ENCODE measurements around the gene HSPA1L. TPM values are rescaled to one million over a fixed set of nuclear protein-coding genes. Genes with fewer than 3 reads are reported as not detected.

The HSPA1L gene
- total RNA-seq, 2 donors from 2014 or later: 0.33 to 1.0 TPM

DNA sequence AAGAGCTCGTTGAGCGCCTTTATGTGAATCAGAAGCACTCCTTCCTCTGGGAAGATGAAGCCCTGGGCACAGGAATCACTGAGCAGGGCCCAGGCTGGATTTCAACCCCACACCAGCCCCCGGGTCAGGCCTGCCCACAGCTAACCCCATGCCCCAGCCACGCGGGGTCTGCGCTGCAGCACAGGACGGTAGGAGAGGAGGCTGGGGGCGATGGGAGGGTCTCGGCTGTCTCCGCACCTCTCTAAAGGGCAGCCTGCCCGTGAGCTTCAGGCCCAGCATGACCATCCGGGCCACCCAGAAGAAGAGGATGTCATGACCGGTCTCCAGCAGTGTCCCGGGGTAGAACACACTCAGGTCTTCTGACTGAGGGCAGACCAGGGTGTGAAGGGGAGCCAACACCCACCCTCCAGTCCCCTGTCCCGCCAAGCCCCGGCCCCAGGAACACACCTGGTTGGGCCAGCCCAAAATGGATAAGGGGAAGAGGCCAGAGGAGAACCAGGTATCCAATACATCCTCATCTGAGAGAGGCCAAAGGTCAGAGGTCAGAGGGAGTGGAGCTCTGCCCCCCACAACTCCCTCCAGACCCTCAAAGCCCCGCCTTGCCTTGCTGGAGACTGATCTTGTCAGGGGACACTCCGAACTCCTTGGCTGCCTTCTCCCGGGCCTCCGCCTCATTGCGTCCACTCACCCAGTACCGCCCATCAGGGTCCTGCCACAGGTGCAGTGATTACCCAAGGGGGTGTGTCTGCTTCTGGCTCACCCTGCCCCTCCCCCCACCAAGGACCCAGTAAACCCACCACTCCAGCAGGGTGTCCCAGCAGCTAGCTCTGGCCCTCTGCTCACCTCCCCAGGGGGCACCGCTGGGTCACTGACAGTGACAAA, 33.6 kb downstream of the HSPA1L start:
- peaks cover 4 to 40% of the 10 kb centered on the region in 2 donors for H3K36me3 ChIP-seq (replicated peaks in 1 of 2; ENCODE audit: insufficient read depth in 1 of 2, low read depth in 2 of 2)
- no peak for ATAC-seq

DNA sequence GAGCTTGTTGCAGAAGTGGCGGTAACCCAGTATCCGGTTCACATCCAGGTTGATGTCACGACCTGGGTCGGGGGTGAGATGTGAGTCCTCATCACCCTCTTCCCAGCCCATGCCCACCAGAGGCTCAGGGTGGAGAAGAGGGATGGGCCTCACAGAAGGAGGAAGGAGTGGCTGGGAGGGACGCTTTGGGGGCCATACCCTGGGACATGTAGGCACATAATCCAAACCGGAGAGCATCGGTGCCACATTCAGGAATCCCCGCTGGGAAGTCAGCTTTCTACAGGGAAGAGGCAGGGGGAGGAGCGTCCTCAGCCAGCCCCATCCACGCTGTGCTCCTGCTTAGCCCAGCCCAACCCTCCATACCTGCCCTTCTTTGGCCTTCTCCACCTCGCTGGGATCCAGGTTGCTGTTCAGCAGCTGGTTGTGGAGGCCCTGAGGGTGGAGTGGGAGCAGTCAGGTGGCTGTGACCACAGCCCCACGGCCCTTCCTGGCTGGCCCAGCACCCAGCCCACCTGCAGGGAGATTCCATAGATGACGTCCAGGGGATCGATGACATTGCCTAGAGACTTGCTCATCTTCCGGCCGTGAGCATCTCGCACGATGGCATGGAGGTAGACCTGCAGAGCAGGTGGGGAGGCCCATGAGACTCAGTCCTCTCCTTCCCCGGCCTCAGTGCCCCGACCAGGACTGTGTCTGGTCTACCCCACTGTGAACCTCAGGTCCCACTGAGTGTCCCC, 34.4 kb downstream of the HSPA1L start:
- no peaks in the 10 kb centered on the region for H3K27me3 ChIP-seq

More for the DNA sequence above, 33.6 kb downstream of the HSPA1L start:
- intact Hi-C loops (cut with DNase I): no loop called here
- 84 to 92% methylated on average over 5 to 17 of the region's 23 CpGs for WGBS, 2 donors
- Histone ChIP-seq H3K4me3 (no peak overlapping the region), H3K4me1 (peaks cover 12% of the 10 kb centered on the region), H3K27ac (no peak overlapping the region), H3K27me3 (no peaks in the 10 kb centered on the region), H3K9me3 (no peaks in the 10 kb centered on the region)
- no peak for TF ChIP-seq POLR2A (IDR thresholded peaks at IDR 0.05)
- TF ChIP-seq, protein P1, sequence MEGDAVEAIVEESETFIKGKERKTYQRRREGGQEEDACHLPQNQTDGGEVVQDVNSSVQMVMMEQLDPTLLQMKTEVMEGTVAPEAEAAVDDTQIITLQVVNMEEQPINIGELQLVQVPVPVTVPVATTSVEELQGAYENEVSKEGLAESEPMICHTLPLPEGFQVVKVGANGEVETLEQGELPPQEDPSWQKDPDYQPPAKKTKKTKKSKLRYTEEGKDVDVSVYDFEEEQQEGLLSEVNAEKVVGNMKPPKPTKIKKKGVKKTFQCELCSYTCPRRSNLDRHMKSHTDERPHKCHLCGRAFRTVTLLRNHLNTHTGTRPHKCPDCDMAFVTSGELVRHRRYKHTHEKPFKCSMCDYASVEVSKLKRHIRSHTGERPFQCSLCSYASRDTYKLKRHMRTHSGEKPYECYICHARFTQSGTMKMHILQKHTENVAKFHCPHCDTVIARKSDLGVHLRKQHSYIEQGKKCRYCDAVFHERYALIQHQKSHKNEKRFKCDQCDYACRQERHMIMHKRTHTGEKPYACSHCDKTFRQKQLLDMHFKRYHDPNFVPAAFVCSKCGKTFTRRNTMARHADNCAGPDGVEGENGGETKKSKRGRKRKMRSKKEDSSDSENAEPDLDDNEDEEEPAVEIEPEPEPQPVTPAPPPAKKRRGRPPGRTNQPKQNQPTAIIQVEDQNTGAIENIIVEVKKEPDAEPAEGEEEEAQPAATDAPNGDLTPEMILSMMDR (IDR thresholded peaks at IDR 0.05): no peak
- DNase-seq: no peak

DNA sequence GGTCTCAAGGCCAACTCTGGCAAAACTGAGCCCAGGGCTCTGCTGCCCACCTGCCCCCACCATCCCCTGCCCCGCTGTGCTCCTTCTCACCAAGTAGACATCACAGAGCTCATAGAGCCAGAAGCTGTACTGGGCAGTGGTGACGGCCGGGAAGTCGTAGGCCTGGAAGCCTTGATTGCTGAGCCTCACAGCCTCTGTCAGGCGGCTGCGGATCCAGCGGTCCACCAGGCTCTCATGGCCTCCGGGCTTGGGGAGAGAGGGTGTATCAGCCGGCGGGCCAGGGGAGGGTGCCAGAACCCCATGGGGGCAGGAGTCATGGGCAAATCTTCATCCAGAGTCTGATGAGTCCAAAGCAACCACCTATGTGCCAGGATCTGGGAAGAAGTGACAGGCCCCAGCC, 35.2 kb downstream of the HSPA1L start:
- no peak for ATAC-seq
- peaks cover 23% of the 10 kb centered on the region for H3K4me1 ChIP-seq
- no peaks in the 10 kb centered on the region for H3K9me3 ChIP-seq
- no peaks in the 10 kb centered on the region for H3K27me3 ChIP-seq
- 88 to 89% methylated on average over 3 to 10 of the region's 10 CpGs for WGBS, 2 donors
- TF ChIP-seq POLR2A (IDR thresholded peaks at IDR 0.05): no peak
- TF ChIP-seq, protein P1 (IDR thresholded peaks at IDR 0.05): no peak
- H3K4me3 ChIP-seq: no peak overlapping the region
- no peak for DNase-seq
- H3K27ac ChIP-seq: no peak overlapping the region
- intact Hi-C loops (cut with DNase I): no loop called here
- H3K36me3 ChIP-seq (replicated peaks in 1 of 2; ENCODE audit: insufficient read depth in 1 of 2, low read depth in 2 of 2): peaks cover 4 to 38% of the 10 kb centered on the region in 2 donors

More for the DNA sequence above, 34.4 kb downstream of the HSPA1L start:
- Histone ChIP-seq H3K36me3 (replicated peaks in 1 of 2; ENCODE audit: insufficient read depth in 1 of 2, low read depth in 2 of 2) (peaks cover 4 to 40% of the 10 kb centered on the region in 2 donors), H3K27ac (no peak overlapping the region), H3K9me3 (no peaks in the 10 kb centered on the region), H3K4me1 (peaks cover 20% of the 10 kb centered on the region), H3K4me3 (no peak overlapping the region)
- intact Hi-C loops (cut with DNase I): no loop called here
- DNase-seq (no peak), ATAC-seq (no peak)
- no peak for TF ChIP-seq POLR2A (IDR thresholded peaks at IDR 0.05)
- TF ChIP-seq, protein P1 (IDR thresholded peaks at IDR 0.05): no peak
- 85 to 89% methylated on average over 13 to 20 of the region's 20 CpGs for WGBS, 2 donors

DNA sequence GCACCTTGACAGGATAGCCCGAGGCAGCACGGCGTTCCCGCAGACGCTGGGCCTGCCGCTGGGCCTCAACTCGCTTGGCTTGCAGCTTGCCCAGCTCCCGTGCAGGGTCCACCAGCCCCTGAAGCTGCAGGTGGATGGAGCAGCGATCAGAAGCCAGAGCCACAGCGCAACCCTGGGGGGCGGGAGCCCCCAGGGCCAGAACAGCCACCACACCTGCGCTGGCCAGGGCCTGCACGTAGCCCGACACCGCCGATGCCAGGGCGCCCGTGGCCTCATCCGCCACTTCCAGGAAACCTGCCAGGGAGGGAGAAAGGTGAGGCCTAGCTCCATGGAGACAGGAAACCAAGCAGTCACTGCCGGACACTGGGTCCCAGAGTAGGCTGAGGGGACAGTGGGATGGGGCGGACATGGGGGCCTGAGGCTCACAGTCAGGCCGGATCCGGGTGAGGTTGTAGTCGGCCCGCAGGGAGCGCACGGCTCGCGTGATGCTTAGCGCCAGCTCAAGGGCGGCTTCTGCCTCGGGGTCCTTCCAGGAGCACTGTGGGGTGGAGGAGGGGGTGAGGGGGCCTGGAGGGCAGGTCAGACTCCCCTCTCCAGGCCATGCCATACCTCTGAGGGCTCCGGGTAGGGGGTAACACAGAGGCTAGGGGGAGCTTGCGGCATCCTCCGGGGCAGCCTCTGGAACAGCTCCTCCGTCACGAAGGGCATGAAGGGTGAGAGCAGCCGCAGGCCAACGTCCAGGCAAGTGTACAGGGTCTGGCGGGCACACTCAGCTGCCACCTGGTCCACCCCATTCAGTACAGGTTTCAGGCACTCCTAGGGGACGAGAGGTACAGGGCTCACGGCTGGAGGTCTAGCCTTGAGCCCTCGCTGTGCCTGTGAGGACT, 35.8 kb downstream of the HSPA1L start:
- no peak for DNase-seq
- Histone ChIP-seq H3K27me3 (no peaks in the 10 kb centered on the region), H3K4me3 (no peak overlapping the region), H3K9me3 (no peaks in the 10 kb centered on the region), H3K36me3 (replicated peaks in 1 of 2; ENCODE audit: insufficient read depth in 1 of 2, low read depth in 2 of 2) (peaks cover 4 to 33% of the 10 kb centered on the region in 2 donors), H3K27ac (no peak overlapping the region), H3K4me1 (peaks cover 23% of the 10 kb centered on the region)
- intact Hi-C loops (cut with DNase I): no loop called here
- ATAC-seq: no peak
- TF ChIP-seq, protein P1 (IDR thresholded peaks at IDR 0.05): no peak
- TF ChIP-seq POLR2A (IDR thresholded peaks at IDR 0.05): no peak
- WGBS, 2 donors: 90 to 95% methylated on average over 20 to 27 of the region's 43 CpGs

Measured in body of pancreas (tissue), 4 donors.